HepG2 (cell line): Measurements from ENCODE around the gene SDK1. TPM values are rescaled to one million over a fixed set of nuclear protein-coding genes. Genes with fewer than 3 reads are reported as not detected.

ENCODE experiments used
- ATAC-seq: fragments of 200-7000 bp; cut with Tn5 transposase; 3 replicates; pipeline ENCODE4 v1.9.1; 2020; ENCODE audit warnings: mild to moderate bottlenecking, moderate library complexity
- BruUV-seq: library from RNA; stranded (reverse); fragments of 400-500 nt; replicated peaks from 2 replicates; lab custom pipeline; 2021; lab: Mats Ljungman, UMichigan
- CTCF ChIA-PET: fragments of 300-600 bp; formaldehyde crosslinking; extraction: SDS; loops from one replicate; lab custom pipeline; 2021; ENCODE audit warnings: low total read pairs, inconsistent platforms, low intra/inter-chr PET ratio; lab: Yijun Ruan, JAX
- POLR2A ChIA-PET: fragments of 350-600 bp; sonication (Branson Sonifier 250); formaldehyde crosslinking; loops from one replicate; lab custom pipeline; 2020; ENCODE audit warnings: antibody characterized with exemption, inconsistent platforms; lab: Yijun Ruan, JAX
- DNase-seq: peaks from one replicate; pipeline ENCODE4 v3.0.0-alpha.2; 2015; ENCODE audit warnings: low spot score
- FAIRE-seq: peaks from 3 replicates; lab custom pipeline; 2011; peaks lifted over from hg19 to GRCh38; lab: Jason Lieb, UNC
- H2AFZ ChIP-seq: one replicate; pipeline ENCODE4 v1.6.1; 2011; ENCODE audit warnings: low read length, inconsistent platforms
- H3K27ac ChIP-seq: fragments of 300-600 bp; 3 replicates; pipeline ENCODE4 v1.8.0; 2011; ENCODE audit warnings: mixed run types, mild to moderate bottlenecking, mixed read lengths, low read length, inconsistent platforms; ENCODE audit not compliant: insufficient read depth; ENCODE audit errors: extremely low read length
- H3K27me3 ChIP-seq, 2 experiments: fragments of 200-600 bp in 1 of 2; 2 replicates in 1 of 2; 3 replicates in 1 of 2; pipeline versions ENCODE4 v1.6.0 to v1.8.0; 2011; ENCODE audit warnings: low read length in 2 of 2, mild to moderate bottlenecking in 2 of 2, moderate library complexity in 2 of 2, inconsistent platforms in 1 of 2; ENCODE audit not compliant: insufficient read depth in 2 of 2, control insufficient read depth in 1 of 2
- H3K36me3 ChIP-seq, 2 experiments: fragments of 200-600 bp in 1 of 2; replicated peaks in 1 of 2; 2 replicates in 1 of 2; 3 replicates in 1 of 2; pipeline versions ENCODE4 v1.5.1 to v1.8.0; 2011; ENCODE audit warnings: low read length in 2 of 2, inconsistent platforms in 1 of 2; ENCODE audit not compliant: insufficient read depth in 2 of 2, control insufficient read depth in 1 of 2
- H3K4me1 ChIP-seq: 2 replicates; pipeline ENCODE4 v1.5.1; 2012; ENCODE audit warnings: low read length, inconsistent platforms; ENCODE audit not compliant: insufficient read depth
- H3K4me2 ChIP-seq: 2 replicates; pipeline ENCODE4 v1.6.0; 2011; ENCODE audit warnings: low read depth, low read length, inconsistent platforms
- H3K4me3 ChIP-seq, 3 experiments: fragments of 200-600 bp in 1 of 3; sonication (generic), shearing (Covaris generic) in 1 of 3; replicated peaks in 1 of 3; 2 replicates each; pipeline ENCODE4 v1.5.1; 2011 to 2016; ENCODE audit warnings: low read length in 3 of 3, inconsistent platforms in 2 of 3, low read depth in 2 of 3, mild to moderate bottlenecking in 2 of 3, control low read depth in 1 of 3, mixed read lengths in 1 of 3; ENCODE audit not compliant: insufficient read depth in 1 of 3
- H3K79me2 ChIP-seq: one replicate; pipeline ENCODE4 v1.6.1; 2011; ENCODE audit warnings: low read length, inconsistent platforms; ENCODE audit not compliant: insufficient read depth
- H3K9ac ChIP-seq: 2 replicates; pipeline ENCODE4 v1.6.0; 2011; ENCODE audit warnings: mild to moderate bottlenecking, low read depth, low read length, inconsistent platforms; ENCODE audit not compliant: insufficient read depth
- H3K9me3 ChIP-seq: 2 replicates; pipeline ENCODE4 v1.5.1; 2012; ENCODE audit warnings: mild to moderate bottlenecking, low read length
- H4K20me1 ChIP-seq: 2 replicates; pipeline ENCODE4 v1.6.0; 2011; ENCODE audit warnings: inconsistent platforms, mild to moderate bottlenecking, low read length, moderate library complexity; ENCODE audit not compliant: insufficient read depth
- CSRNP2 ChIP-seq: sonication (generic); formaldehyde crosslinking; conservative IDR thresholded peaks from 2 replicates; pipeline ENCODE4 v1.8.0; 2022; ENCODE audit warnings: low read depth, missing genetic modification reagents
- DMAP1 ChIP-seq: IDR thresholded peaks from 2 replicates; pipeline ENCODE4 v1.6.1; 2016
- DMTF1 ChIP-seq: sonication (generic); formaldehyde crosslinking; IDR thresholded peaks from 2 replicates; pipeline ENCODE4 v1.4.0; 2020; ENCODE audit warnings: mild to moderate bottlenecking, missing genetic modification reagents
- FIP1L1 ChIP-seq: fragments of 200-400 bp; formaldehyde crosslinking; IDR thresholded peaks from 2 replicates; pipeline ENCODE4 v1.6.1; 2018; ENCODE audit warnings: low read depth, mild to moderate bottlenecking, low read length, moderate library complexity, borderline replicate concordance; ENCODE audit not compliant: insufficient read depth
- FOXJ3 ChIP-seq: sonication (generic); formaldehyde crosslinking; IDR thresholded peaks from 2 replicates; pipeline ENCODE4 v1.4.0; 2020; ENCODE audit warnings: missing genetic modification reagents, mild to moderate bottlenecking, borderline replicate concordance
- PCBP1 ChIP-seq: fragments of 200-400 bp; formaldehyde crosslinking; IDR thresholded peaks from 2 replicates; pipeline ENCODE4 v1.6.1; 2017; ENCODE audit warnings: mild to moderate bottlenecking, low read depth, low read length, borderline replicate concordance
- PHF5A ChIP-seq: IDR thresholded peaks from one replicate; pipeline ENCODE4 v1.6.1; 2018; ENCODE audit warnings: low read depth, missing genetic modification reagents; ENCODE audit not compliant: unreplicated experiment
- SP2 ChIP-seq: sonication (generic); formaldehyde crosslinking; IDR thresholded peaks from 2 replicates; pipeline ENCODE4 v1.5.1; 2020; ENCODE audit warnings: mild to moderate bottlenecking, missing genetic modification reagents
- ZNF230 ChIP-seq: sonication (generic); formaldehyde crosslinking; IDR thresholded peaks from 2 replicates; pipeline ENCODE4 v1.4.0; 2020; ENCODE audit warnings: mild to moderate bottlenecking, missing genetic modification reagents
- ZNF367 ChIP-seq: sonication (generic); formaldehyde crosslinking; IDR thresholded peaks from 2 replicates; pipeline ENCODE4 v1.4.0; 2020; ENCODE audit warnings: missing genetic modification reagents, borderline replicate concordance
- ZNF543 ChIP-seq: sonication (generic); formaldehyde crosslinking; IDR thresholded peaks from 2 replicates; pipeline ENCODE4 v1.4.0; 2020; ENCODE audit warnings: mild to moderate bottlenecking, missing genetic modification reagents
- WGBS: methylation state at CpG from one replicate; pipeline ENCODE4 v1.1.6; 2017; ENCODE audit warnings: low lambda C conversion rate; 5-methylcytosine and 5-hydroxymethylcytosine counted together
- in situ Hi-C: cut with HindIII; loops from 2 replicates; pipeline ENCODE4 v1.10.0; 2017; ENCODE audit warnings: low pct_unique_long_range_greater_than_20kb; ENCODE audit not compliant: extremely low pct_ligation_motif_present
- intact Hi-C: fragments of 100-400 bp; cut with micrococcal nuclease; formaldehyde crosslinking; loops from one replicate; pipeline ENCODE4 v1.10.0; 2022; ENCODE audit not compliant: unreplicated experiment
- polyA plus RNA-seq, 8 experiments: library from polyadenylated mRNA; depleted of rRNA in 3 of 8; stranded (reverse) in 7 of 8; unstranded in 1 of 8; fragments of >200 nt; fragmentation: Illumina TruSeq in 4 of 8; extraction: Trizol in 4 of 8; gene quantifications; 2 replicates each; pipeline versions ENCODE4 v1.2.1 to v1.2.3, GENCODE V29; 2011 to 2016; ENCODE audit warnings: low read depth in 4 of 8, missing spikeins in 1 of 8, mixed read lengths in 1 of 8; ENCODE audit not compliant: insufficient read depth in 1 of 8
- total RNA-seq, 5 experiments: library from RNA; depleted of rRNA; stranded (reverse); fragments of >200 nt; fragmentation: Illumina TruSeq; extraction: Trizol; gene quantifications; 2 replicates each; pipeline ENCODE4 v1.2.3, GENCODE V29; 2016; ENCODE audit warnings: low read depth in 1 of 5
- TF ChIP-seq, protein P1 (sequence below): sonication (generic); formaldehyde crosslinking; IDR thresholded peaks from 2 replicates; pipeline ENCODE4 v1.4.0; 2020; ENCODE audit warnings: missing genetic modification reagents
- TF ChIP-seq, protein P2 (sequence below): sonication (generic); formaldehyde crosslinking; IDR thresholded peaks from 2 replicates; pipeline ENCODE4 v1.8.0; 2022; ENCODE audit warnings: mild to moderate bottlenecking, missing genetic modification reagents

The SDK1 gene
- total and polyA plus RNA-seq, 2 of the 13 experiments (the other 11 are each of a cell fraction or from before 2014, with no cell fraction given), result 0.35 to 2.4 TPM

DNA sequence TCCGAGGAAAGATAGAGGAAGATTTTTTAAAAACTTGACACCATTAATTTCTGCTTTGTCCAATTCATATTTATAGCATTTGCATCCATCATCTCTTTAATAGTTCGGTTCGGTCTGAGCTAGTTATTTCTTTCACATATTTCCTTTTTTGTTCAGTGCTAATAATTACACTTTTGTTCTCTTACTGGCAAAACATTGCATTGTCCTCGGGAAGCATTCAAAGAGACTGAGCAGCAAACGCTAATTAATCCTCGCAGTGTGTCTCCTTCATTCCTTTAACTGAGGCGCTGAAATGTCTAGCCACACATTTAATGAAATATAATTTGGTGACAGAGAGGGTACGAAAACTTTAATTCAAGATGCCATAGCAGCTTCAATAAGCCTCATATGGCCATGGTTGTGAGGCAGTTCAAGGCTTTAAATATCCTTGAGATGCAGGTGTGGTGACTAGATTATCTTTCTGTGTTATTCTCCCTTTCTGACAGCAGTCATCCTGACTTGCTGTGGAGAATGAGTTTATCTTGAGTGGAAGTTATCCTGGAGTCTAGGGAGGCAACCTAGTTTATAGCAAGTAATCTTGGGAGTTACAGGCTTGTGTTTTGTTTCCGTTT, 431.4 kb downstream of the SDK1 start (continued):
- TF ChIP-seq FIP1L1 (no peak), FOXJ3 (CRISPR knock-in tag) (no peak)
- TF ChIP-seq, protein P1, sequence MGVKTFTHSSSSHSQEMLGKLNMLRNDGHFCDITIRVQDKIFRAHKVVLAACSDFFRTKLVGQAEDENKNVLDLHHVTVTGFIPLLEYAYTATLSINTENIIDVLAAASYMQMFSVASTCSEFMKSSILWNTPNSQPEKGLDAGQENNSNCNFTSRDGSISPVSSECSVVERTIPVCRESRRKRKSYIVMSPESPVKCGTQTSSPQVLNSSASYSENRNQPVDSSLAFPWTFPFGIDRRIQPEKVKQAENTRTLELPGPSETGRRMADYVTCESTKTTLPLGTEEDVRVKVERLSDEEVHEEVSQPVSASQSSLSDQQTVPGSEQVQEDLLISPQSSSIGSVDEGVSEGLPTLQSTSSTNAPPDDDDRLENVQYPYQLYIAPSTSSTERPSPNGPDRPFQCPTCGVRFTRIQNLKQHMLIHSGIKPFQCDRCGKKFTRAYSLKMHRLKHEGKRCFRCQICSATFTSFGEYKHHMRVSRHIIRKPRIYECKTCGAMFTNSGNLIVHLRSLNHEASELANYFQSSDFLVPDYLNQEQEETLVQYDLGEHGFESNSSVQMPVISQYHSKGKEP (CRISPR knock-in tag), result no peak

DNA sequence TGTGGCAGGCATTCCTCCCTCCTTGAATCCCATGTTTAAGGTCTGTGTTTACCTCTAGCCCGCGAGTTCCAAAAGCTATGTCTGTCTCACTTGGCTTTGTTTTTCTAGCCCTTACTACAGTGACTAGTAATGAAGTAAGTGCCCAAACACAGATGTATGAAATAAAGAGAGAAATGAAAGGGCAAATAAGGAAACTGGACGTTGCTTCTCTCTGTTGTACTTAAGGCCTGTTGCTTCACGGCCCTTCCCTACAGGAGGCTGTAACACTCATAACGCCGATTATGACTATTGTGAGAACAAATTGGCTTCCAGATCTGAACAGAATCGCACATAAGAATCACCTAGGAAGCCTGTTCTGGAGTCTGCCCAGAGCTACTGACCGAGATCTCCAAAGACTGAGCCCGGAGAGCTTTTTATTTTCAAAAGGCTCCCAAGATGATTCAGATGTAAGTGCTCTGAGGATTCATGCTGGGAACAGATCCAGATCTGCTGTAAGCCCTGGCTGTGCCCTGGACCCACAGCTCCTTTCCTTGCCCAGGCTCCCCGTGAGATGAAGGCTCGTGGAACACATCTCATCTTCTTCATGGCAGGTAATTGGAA, 432.6 kb downstream of the SDK1 start:
- no peaks in the 10 kb centered on the region for H3K79me2 ChIP-seq
- no peak overlapping the region for H3K9ac ChIP-seq
- 84% methylated on average over 11 of the region's 11 CpGs for WGBS
- H3K4me1 ChIP-seq, result no peaks in the 10 kb centered on the region
- CTCF ChIA-PET, result no interaction called here
- H3K27me3 ChIP-seq, result no peaks in the 10 kb centered on the region
- ATAC-seq, result no peak
- in situ Hi-C loops (no loop called here), intact Hi-C loops (no loop called here)
- TF ChIP-seq ZNF230 (CRISPR knock-in tag) (no peak), PCBP1 (no peak), CSRNP2 (CRISPR knock-in tag) (no peak), SP2 (CRISPR knock-in tag) (no peak), DMTF1 (CRISPR knock-in tag) (no peak), ZNF367 (CRISPR knock-in tag) (no peak), DMAP1 (no peak), PHF5A (CRISPR knock-in tag) (no peak), ZNF543 (CRISPR knock-in tag) (no peak)
- TF ChIP-seq, protein P2, sequence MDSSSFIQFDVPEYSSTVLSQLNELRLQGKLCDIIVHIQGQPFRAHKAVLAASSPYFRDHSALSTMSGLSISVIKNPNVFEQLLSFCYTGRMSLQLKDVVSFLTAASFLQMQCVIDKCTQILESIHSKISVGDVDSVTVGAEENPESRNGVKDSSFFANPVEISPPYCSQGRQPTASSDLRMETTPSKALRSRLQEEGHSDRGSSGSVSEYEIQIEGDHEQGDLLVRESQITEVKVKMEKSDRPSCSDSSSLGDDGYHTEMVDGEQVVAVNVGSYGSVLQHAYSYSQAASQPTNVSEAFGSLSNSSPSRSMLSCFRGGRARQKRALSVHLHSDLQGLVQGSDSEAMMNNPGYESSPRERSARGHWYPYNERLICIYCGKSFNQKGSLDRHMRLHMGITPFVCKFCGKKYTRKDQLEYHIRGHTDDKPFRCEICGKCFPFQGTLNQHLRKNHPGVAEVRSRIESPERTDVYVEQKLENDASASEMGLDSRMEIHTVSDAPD (CRISPR knock-in tag), result no peak
- no TSS peak for BruUV-seq
- H3K4me2 ChIP-seq, result no peak overlapping the region
- H3K27ac ChIP-seq, result no peak overlapping the region
- peaks cover 11% of the 10 kb centered on the region for H3K9me3 ChIP-seq
- FAIRE-seq, result no peak
- H2AFZ ChIP-seq, result no peak overlapping the region
- no peak overlapping the region for H3K4me3 ChIP-seq
- no peak for DNase-seq
- H3K36me3 ChIP-seq, result no peaks in the 10 kb centered on the region
- POLR2A ChIA-PET, result no interaction called here
- H4K20me1 ChIP-seq, result no peaks in the 10 kb centered on the region
